Esophagus squamous epithelium (tissue), 5 donors: ENCODE measurements around the gene ABCA5. TPM values are rescaled to one million over a fixed set of nuclear protein-coding genes. Genes with fewer than 3 reads are reported as not detected.

Experiments used
- DNase-seq: peaks from one replicate; lab custom pipeline; 2025; lab: John Stamatoyannopoulos, UW
- H3K27ac ChIP-seq, 4 donors: fragments of 200-600 bp; sonication (generic); one replicate each; pipeline ENCODE4 v1.5.1; 2016 to 2019; ENCODE audit warnings: mild to moderate bottlenecking in 1 of 4
- H3K27me3 ChIP-seq, 4 donors: fragments of 200-600 bp; sonication (generic); 1 replicate in 3 of 4; 2 replicates in 1 of 4; pipeline versions ENCODE4 v1.5.1 to v1.6.0; 2017 to 2021; ENCODE audit warnings: antibody characterized with exemption in 1 of 4
- H3K36me3 ChIP-seq, 3 donors: fragments of 200-600 bp; sonication (generic); one replicate each; pipeline ENCODE4 v1.5.1; 2016 to 2019
- H3K4me1 ChIP-seq, 3 donors: fragments of 200-600 bp; sonication (generic); one replicate each; pipeline ENCODE4 v1.5.1; 2017 to 2019
- H3K4me3 ChIP-seq, 4 donors: fragments of 200-600 bp; sonication (generic); 1 replicate in 3 of 4; 2 replicates in 1 of 4; pipeline ENCODE4 v1.5.1; 2016 to 2019; ENCODE audit warnings: mild to moderate bottlenecking in 2 of 4, moderate library complexity in 1 of 4
- H3K9me3 ChIP-seq, 3 donors: fragments of 200-600 bp; sonication (generic); one replicate each; pipeline ENCODE4 v1.5.1; 2016 to 2019
- POLR2A ChIP-seq, 4 donors: fragments of 450-650 bp; IDR thresholded peaks; one replicate each; pipeline ENCODE4 v1.6.1; 2017; ENCODE audit warnings: antibody characterized with exemption in 4 of 4, mild to moderate bottlenecking in 4 of 4, moderate library complexity in 3 of 4
- WGBS, 2 donors: methylation state at CpG; one replicate each; pipeline ENCODE4 v1.1.5; 2018; 5-methylcytosine and 5-hydroxymethylcytosine counted together
- intact Hi-C: fragments of 100-400 bp; cut with DNase I; formaldehyde crosslinking; loops from one replicate; pipeline ENCODE4 v1.15.0; 2022
- total RNA-seq, 4 donors: library from RNA; depleted of rRNA; stranded (reverse); fragments of >200 nt; gene quantifications; one replicate each; pipeline ENCODE4 v1.1.0, GENCODE V29; 2016
- TF ChIP-seq, protein P1 (sequence below), 6 experiments: fragments of 450-650 bp in 4 of 6; fragments of 200-600 bp in 2 of 6; sonication (generic) in 2 of 6; IDR thresholded peaks; one replicate each; pipeline ENCODE4 v1.5.1; 2016 to 2019; ENCODE audit warnings: antibody characterized with exemption in 6 of 6, mild to moderate bottlenecking in 4 of 6, moderate library complexity in 4 of 6
- donor health status: DM: yes; HTN: yes; CAD: no.

ABCA5 gene
- total RNA-seq, 4 donors from 2014 or later = 20.0 to 60.7 (median 28.1) TPM

DNA sequence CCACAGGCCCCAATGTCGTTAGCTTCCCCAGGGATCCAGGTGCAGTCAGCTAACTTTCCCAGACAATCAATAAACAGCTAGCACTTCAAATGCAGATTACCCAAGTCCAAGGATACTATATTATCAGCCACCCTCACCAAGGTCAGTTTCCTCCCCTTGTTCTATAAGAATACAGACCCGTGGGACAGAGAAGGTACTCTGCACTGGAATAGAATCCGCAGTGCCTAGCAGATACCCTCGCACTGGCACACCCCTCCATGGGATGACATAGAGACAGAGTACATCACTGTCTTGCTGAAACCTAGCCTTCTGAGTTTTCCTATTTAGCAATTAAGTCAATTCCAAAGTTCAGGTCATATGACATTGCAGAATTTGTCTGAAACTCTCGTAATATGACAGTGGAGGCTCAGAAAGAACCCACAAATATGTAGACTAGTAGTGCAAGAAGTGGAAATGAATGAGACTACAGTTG lies 58.4 kb downstream of the ABCA5 start:
- 86 to 90% methylated on average over 3 to 5 of the region's 5 CpGs for WGBS, 2 donors
- H3K4me3 ChIP-seq = no peak overlapping the region
- intact Hi-C loops = no loop called here
- no peaks in the 10 kb centered on the region for H3K9me3 ChIP-seq
- DNase-seq = no peak
- H3K27me3 ChIP-seq = no peaks in the 10 kb centered on the region
- peaks cover 0 to 20% (median 0%) of the 10 kb centered on the region in 3 donors for H3K36me3 ChIP-seq
- no peak overlapping the region for H3K27ac ChIP-seq
- TF ChIP-seq, protein P1, sequence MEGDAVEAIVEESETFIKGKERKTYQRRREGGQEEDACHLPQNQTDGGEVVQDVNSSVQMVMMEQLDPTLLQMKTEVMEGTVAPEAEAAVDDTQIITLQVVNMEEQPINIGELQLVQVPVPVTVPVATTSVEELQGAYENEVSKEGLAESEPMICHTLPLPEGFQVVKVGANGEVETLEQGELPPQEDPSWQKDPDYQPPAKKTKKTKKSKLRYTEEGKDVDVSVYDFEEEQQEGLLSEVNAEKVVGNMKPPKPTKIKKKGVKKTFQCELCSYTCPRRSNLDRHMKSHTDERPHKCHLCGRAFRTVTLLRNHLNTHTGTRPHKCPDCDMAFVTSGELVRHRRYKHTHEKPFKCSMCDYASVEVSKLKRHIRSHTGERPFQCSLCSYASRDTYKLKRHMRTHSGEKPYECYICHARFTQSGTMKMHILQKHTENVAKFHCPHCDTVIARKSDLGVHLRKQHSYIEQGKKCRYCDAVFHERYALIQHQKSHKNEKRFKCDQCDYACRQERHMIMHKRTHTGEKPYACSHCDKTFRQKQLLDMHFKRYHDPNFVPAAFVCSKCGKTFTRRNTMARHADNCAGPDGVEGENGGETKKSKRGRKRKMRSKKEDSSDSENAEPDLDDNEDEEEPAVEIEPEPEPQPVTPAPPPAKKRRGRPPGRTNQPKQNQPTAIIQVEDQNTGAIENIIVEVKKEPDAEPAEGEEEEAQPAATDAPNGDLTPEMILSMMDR (IDR thresholded peaks at IDR 0.05) = no peak
- TF ChIP-seq POLR2A (IDR thresholded peaks at IDR 0.05) = no peak
- H3K4me1 ChIP-seq = no peaks in the 10 kb centered on the region

DNA sequence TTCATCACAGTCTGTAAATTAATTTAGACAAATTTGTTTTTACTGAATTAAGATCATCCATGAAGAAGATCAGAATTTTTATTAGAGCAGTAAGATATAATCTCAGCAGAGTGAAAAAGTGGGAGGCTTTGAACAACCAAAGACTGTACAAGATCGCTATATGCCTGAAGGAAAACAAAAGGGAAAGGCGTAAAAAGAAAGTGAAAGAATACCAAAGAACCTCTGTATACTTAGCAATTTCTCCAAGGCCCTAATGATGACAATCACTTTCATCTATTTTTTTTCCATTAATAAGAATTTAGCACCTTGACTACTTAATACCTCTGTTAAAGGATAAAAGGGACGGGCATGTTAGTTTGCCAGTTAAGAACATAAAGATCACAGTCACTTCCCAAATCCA lies 59.7 kb downstream of the ABCA5 start:
- WGBS, 2 donors = 63 to 67% methylated on average over 3 of the region's 3 CpGs
- Histone ChIP-seq H3K27me3 (no peaks in the 10 kb centered on the region), H3K9me3 (no peaks in the 10 kb centered on the region), H3K4me3 (no peak overlapping the region), H3K27ac (no peak overlapping the region), H3K36me3 (peaks cover 0 to 27% (median 0%) of the 10 kb centered on the region in 3 donors), H3K4me1 (no peaks in the 10 kb centered on the region)
- TF ChIP-seq, protein P1 (IDR thresholded peaks at IDR 0.05) = no peak
- TF ChIP-seq POLR2A (IDR thresholded peaks at IDR 0.05) = no peak
- no peak for DNase-seq
- intact Hi-C loops = no loop called here

DNA sequence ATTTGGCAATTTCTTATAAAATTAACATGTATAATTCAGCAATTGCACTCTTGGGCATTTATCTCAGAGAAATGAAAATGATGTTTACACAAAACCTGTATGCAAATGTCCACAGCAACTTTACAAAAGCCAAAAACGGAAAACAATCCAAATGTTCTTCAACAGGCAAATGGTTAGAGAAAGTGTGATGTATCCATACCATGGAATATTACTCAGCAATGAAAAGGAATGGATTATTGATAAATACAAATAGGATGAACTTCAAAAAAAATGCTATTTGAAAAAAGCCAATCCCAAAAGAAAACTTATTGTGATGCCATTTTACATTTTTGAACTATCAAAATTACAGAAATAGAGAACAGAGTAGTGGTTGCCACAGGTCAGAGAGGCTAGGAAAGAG lies 61.1 kb downstream of the ABCA5 start:
- no peak for DNase-seq
- Histone ChIP-seq H3K9me3 (no peaks in the 10 kb centered on the region), H3K4me1 (no peaks in the 10 kb centered on the region), H3K4me3 (no peak overlapping the region), H3K36me3 (peaks cover 0 to 27% (median 0%) of the 10 kb centered on the region in 3 donors), H3K27me3 (no peaks in the 10 kb centered on the region), H3K27ac (no peak overlapping the region)
- 97 to 100% methylated on average over 1 of the region's 1 CpG for WGBS, 2 donors
- TF ChIP-seq POLR2A (IDR thresholded peaks at IDR 0.05) = no peak
- TF ChIP-seq, protein P1 (IDR thresholded peaks at IDR 0.05) = no peak
- intact Hi-C loops = no loop called here

DNA sequence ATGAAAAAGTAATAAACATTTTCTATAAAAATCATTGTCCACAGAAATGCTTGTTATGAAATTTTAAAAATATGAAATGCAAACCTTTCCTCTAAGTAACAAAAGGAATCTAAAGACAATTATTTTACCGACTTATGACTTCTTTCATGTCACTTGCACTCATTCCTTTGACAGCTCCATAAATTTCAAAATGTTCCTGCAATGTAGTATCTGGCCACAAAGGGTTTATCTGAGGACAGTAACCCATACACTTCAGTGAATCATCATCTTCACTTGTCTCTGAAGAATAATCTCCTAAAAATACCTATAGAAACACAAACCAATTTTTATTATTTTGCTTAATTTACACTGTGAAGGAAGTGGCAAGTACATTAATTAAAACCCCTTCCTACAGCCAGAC lies 72.7 kb downstream of the ABCA5 start:
- H3K36me3 ChIP-seq = peaks cover 4 to 82% (median 4%) of the 10 kb centered on the region in 3 donors
- H3K4me3 ChIP-seq = no peak overlapping the region
- 62 to 69% methylated on average over 1 of the region's 1 CpG for WGBS, 2 donors
- TF ChIP-seq, protein P1 (IDR thresholded peaks at IDR 0.05) = no peak
- TF ChIP-seq POLR2A (IDR thresholded peaks at IDR 0.05) = no peak
- H3K9me3 ChIP-seq = no peaks in the 10 kb centered on the region
- intact Hi-C loops = no loop called here
- no peaks in the 10 kb centered on the region for H3K4me1 ChIP-seq
- no peaks in the 10 kb centered on the region for H3K27me3 ChIP-seq
- DNase-seq = no peak
- no peak overlapping the region for H3K27ac ChIP-seq

DNA sequence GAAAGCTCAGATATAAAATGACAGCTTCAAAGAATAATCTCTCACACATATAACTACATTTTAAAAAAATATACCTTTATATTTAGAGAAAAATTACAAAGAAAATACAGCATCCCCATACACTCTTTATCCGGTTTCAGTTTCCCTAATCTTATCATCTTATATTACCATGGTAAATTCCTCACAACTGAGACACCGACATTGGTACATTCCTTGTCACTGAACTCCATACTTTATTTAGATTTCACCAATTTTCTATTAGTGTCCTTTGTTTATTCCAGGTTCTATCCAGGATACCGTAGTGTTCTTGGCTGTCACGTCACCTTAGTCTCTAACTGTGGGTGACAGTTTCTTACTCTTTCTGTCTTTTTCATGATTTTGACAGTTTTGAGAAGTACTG lies 76.3 kb downstream of the ABCA5 start:
- Histone ChIP-seq H3K27ac (no peak overlapping the region), H3K27me3 (no peaks in the 10 kb centered on the region), H3K36me3 (peaks cover 4 to 86% (median 4%) of the 10 kb centered on the region in 3 donors), H3K4me1 (no peaks in the 10 kb centered on the region), H3K4me3 (no peak overlapping the region), H3K9me3 (no peaks in the 10 kb centered on the region)
- no peak for DNase-seq
- WGBS, 2 donors = 86 to 92% methylated on average over 4 of the region's 4 CpGs
- TF ChIP-seq, protein P1 (IDR thresholded peaks at IDR 0.05) = no peak
- no peak for TF ChIP-seq POLR2A (IDR thresholded peaks at IDR 0.05)
- intact Hi-C loops = no loop called here
